ENCODE data around the gene GJA9.

- TF ChIP-seq, protein P1, sequence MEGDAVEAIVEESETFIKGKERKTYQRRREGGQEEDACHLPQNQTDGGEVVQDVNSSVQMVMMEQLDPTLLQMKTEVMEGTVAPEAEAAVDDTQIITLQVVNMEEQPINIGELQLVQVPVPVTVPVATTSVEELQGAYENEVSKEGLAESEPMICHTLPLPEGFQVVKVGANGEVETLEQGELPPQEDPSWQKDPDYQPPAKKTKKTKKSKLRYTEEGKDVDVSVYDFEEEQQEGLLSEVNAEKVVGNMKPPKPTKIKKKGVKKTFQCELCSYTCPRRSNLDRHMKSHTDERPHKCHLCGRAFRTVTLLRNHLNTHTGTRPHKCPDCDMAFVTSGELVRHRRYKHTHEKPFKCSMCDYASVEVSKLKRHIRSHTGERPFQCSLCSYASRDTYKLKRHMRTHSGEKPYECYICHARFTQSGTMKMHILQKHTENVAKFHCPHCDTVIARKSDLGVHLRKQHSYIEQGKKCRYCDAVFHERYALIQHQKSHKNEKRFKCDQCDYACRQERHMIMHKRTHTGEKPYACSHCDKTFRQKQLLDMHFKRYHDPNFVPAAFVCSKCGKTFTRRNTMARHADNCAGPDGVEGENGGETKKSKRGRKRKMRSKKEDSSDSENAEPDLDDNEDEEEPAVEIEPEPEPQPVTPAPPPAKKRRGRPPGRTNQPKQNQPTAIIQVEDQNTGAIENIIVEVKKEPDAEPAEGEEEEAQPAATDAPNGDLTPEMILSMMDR (IDR thresholded peaks at IDR 0.05) = no peak
- no peak for TF ChIP-seq POLR2AphosphoS5 (IDR thresholded peaks at IDR 0.05; ENCODE audit: low read depth, low read length)
These were observed 5.6 kb downstream of the GJA9 start for GRCh38 chr1:38875811-38876210.

Data from Panc1 (cell line).